Measurements from ENCODE around the gene PRX. TPM values are rescaled to one million over a fixed set of nuclear protein-coding genes. Genes with fewer than 3 reads are reported as not detected.

Gene PRX
- total and polyA plus RNA-seq, 2 of the 4 experiments (the other 2 are of a cell fraction) = 0.90 to 1.7 TPM

DNA sequence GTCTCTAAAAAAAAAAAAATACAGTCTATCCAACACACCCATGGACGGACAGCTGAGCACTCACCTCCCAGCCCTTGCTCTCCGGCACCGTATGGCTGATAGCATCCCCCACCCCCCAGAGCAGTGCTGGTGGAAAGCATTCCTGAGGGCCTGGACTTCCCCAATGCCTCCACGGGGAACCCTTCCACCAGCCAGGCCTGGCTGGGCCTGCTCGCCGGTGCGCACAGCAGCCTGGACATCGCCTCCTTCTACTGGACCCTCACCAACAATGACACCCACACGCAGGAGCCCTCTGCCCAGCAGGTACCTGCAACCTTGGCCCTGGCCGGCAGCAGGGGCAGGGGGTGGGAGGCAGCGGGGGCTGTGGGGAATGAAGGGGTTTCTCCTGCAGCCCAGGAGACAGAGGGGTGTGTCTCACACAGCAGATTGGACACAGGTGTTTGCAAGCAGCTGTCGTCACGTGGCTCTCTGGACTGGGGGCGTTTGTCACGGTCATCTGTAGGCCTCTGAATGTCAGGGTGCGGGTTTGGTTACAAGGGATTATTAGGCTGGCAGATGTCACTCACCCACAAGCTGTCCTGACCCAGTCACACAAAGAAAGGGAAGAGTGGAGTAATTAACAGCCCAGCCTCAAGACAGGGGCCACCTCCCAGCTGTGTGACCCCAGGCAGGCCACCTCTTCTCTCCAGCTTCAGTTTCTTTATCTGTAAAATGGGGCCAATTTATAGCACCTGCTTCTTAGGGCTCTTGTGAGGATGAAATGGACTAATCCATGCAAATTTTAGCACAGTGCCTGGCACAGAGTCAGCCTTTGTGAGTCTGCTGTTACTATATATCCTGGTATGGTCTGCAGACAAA, 45.4 kb downstream of the PRX start:
- Histone ChIP-seq H3K23ac (ENCODE audit: low read depth, low read length) (no peak overlapping the region), H3K56ac (ENCODE audit: extremely low read depth, insufficient read depth, low read length) (no peak overlapping the region), H2BK20ac (ENCODE audit: low read depth, low read length) (no peak overlapping the region), H3K14ac (replicated peaks; ENCODE audit: low read depth, low read length) (no peak overlapping the region), H3K9ac (ENCODE audit: low read depth, low read length) (no peak overlapping the region), H3K9me3 (ENCODE audit: control insufficient read depth, insufficient read depth, low read length) (no peaks in the 10 kb centered on the region), H4K20me1 (ENCODE audit: insufficient read depth, low read length) (peaks cover 2% of the 10 kb centered on the region; the same call in 1 of the 2 replicates), H2BK120ac (ENCODE audit: low read depth, low read length) (no peak overlapping the region), H3K9me1 (ENCODE audit: insufficient read depth, low read length) (peaks cover 18% of the 10 kb centered on the region), H3K18ac (ENCODE audit: low read depth, low read length) (no peak overlapping the region), H4K5ac (ENCODE audit: low read depth, low read length) (no peak overlapping the region), H2BK5ac (ENCODE audit: low read depth, low read length, poor library complexity, severe bottlenecking) (no peak overlapping the region), H4K8ac (ENCODE audit: low read depth in 2 of 2, low read length in 2 of 2) (no peak overlapping the region), H3K79me1 (ENCODE audit: low read depth in 1 of 2, low read length in 2 of 2) (peaks cover 9 to 34% of the 10 kb centered on the region in 2 experiments), H2AFZ (replicated peaks; ENCODE audit: low read length, poor library complexity) (no peak overlapping the region), H2AK9ac (replicated peaks; ENCODE audit: low read depth, low read length, poor library complexity) (no peak overlapping the region), H2BK15ac (ENCODE audit: low read depth, low read length) (no peak overlapping the region), H3K4me2 (ENCODE audit: low read depth, low read length) (no peak overlapping the region), H4K91ac (ENCODE audit: insufficient read depth, low read depth, low read length) (no peak overlapping the region), H2AK5ac (ENCODE audit: low read depth, low read length) (no peak overlapping the region), H3K36me3 (ENCODE audit: control insufficient read depth, insufficient read depth, low read length) (peaks cover 47% of the 10 kb centered on the region), H3K4me1 (ENCODE audit: control insufficient read depth, insufficient read depth, low read length) (peaks cover 10% of the 10 kb centered on the region), H3K4me3 (ENCODE audit: insufficient read depth, low read depth, low read length) (no peak overlapping the region), H3K27me3 (ENCODE audit: control insufficient read depth, insufficient read depth, low read length) (no peaks in the 10 kb centered on the region), H3K4ac (ENCODE audit: low read depth, low read length) (no peak overlapping the region), H3K27ac (ENCODE audit: insufficient read depth, low read length) (no peak overlapping the region)
- intact Hi-C loops (cut with micrococcal nuclease) (no loop called here), in situ Hi-C loops (cut with MboI; ENCODE audit: low sequenced_read_pairs) (no loop called here), dilution Hi-C loops (cut with HindIII; ENCODE audit: low sequenced_read_pairs, unreplicated experiment) (no loop called here)
- DNase-seq = no peak
- no peak for TF ChIP-seq SMC3 (IDR thresholded peaks at IDR 0.05; ENCODE audit: low read depth, low read length)
- no peak for TF ChIP-seq RFX5 (IDR thresholded peaks at IDR 0.05; ENCODE audit: low read depth, low read length)
- no peak for TF ChIP-seq MAZ (IDR thresholded peaks at IDR 0.05; ENCODE audit: borderline replicate concordance, low read depth, low read length)
- no peak for TF ChIP-seq RAD21 (IDR thresholded peaks at IDR 0.05; ENCODE audit: low read length)
- TF ChIP-seq CEBPB (IDR thresholded peaks at IDR 0.05; ENCODE audit: low read depth, low read length) = no peak
- no peak for TF ChIP-seq BHLHE40 (IDR thresholded peaks at IDR 0.05; ENCODE audit: low read depth, low read length)
- no peak for TF ChIP-seq CHD1 (IDR thresholded peaks at IDR 0.05; ENCODE audit: low read depth, low read length)
- ATAC-seq (ENCODE audit: low read depth) = no peak
- ChIA-PET CTCF (no interaction called here), POLR2A (ENCODE audit: unreplicated experiment) (no interaction called here)
- BruUV-seq (replicated peaks) = no TSS peak
- 50% methylated on average over 1 of the region's 16 CpGs; no CpG with 5 or more reads in 1 of the 2 experiments for WGBS, 2 experiments (ENCODE audit: extremely low coverage in 2 of 2, insufficient read length in 1 of 2)
